Measurements from ENCODE around the gene ARID5A. TPM values are rescaled to one million over a fixed set of nuclear protein-coding genes. Genes with fewer than 3 reads are reported as not detected.
"Not testable (repeated sequence)": the region's sequence is repeated elsewhere in the genome, so short reads cannot be mapped to it uniquely, and the experiment has no call there.

Gene ARID5A
- 6.9 TPM for total RNA-seq
- long read RNA-seq, transcript ARID5A-201 (7 exons, 2,188 nt), result major isoform, 6 of 16 reads
- long read RNA-seq, partial matches to known transcripts, result 4 of 16 reads
- long read RNA-seq, other reads (novel, unspliced or antisense), result 4 of 16 reads

- peak; percentile 98 for DNase-seq
- intact Hi-C loops (cut with micrococcal nuclease), result no loop called here
- peak; percentile 78 for ATAC-seq
Observed at GRCh38 chr2:96536445-96537065, at the start of gene ARID5A. ARID5A (plus strand) TSS chr2:96536752; CDS start chr2:96536827, 75 bp downstream.

DNA sequence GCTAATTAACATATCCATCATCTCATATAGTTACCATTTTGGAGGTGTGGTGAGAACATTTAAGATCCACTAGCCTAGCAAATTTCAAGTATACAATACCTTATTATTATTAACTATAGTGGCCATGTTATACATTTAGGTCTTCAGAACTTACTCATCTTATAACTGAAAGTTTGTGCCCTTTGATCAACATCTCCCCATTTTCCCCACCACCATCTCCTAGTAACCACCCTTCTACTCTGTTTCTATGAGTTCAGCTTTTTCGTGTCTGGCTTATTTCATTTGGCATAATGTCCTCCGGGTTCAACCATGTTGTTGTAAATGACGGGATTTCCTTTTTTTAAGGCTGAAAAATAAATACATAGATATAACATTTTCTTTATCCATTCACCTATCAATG lies 47.3 kb upstream of the ARID5A start:
- ATAC-seq, result no peak
- intact Hi-C loops (cut with micrococcal nuclease), result no loop called here
- no peak for DNase-seq

DNA sequence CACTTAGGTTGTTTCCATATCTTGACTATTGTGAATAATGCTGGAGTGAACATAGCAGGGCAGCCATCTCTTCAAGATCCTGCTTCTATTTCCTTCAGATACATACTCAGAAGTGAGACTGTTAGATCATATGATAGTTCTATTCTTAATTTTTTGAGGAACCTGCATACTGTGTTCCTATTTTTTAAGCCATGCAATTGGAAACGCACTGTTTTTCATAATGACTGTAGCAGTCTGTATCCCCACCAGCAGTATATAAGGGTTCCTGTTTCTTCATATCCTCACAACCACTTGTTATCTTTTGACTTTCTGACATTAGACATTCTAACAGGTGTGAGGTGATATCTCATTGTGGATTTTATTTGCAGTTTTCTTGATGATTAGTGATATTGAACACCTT lies 46.9 kb upstream of the ARID5A start:
- intact Hi-C loops (cut with micrococcal nuclease), result no loop called here
- DNase-seq (no peak), ATAC-seq (peak; percentile 32)

GRCh38 chr2:96491860-96492497 lies 44.6 kb upstream of the ARID5A start:
- ATAC-seq (no peak), DNase-seq (no peak)
- intact Hi-C loops (cut with micrococcal nuclease), result no loop called here

DNA sequence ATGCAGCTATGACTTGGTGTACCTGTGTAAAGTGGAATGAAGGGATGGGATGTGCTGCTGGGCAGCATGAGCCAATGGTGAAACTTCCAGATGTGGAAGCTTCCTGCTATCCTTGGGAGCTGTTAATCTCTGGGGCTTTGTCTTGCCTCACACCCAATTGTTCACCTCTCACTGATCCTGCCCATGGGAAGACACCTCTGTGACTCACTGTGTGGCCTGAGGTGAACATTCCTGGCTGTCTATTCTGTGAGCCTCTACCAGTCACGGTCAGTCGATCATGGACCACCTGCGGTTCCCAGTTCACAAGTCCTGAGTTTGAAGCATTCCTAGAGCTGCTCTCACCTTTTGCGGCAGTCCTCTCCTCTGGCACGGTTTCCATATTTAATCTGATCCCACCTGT lies 43.5 kb upstream of the ARID5A start:
- no peak for ATAC-seq
- intact Hi-C loops (cut with micrococcal nuclease), result no loop called here
- no peak for DNase-seq

DNA sequence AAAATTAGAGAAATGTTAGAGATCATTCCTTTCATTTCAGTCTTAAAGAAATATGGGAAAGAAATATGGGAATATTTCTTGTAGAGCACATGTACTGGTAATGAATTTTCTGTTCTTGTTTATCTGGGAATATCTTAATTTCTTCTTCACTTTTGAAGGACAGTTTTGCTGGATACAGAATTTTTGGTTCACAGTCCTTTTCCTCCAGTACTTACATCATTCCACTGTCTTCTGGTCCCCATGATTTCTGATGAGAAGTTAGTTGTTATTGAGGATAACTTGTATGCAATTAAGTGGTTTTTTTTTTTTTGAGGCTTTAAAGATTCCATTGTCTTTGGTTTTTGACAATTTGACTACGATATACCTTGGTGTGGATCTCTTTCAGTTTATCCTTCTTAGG lies 42.4 kb upstream of the ARID5A start:
- intact Hi-C loops (cut with micrococcal nuclease), result no loop called here
- no peak for DNase-seq

GRCh38 chr2:96495982-96496629 lies 40.4 kb upstream of the ARID5A start:
- intact Hi-C loops (cut with micrococcal nuclease), result no loop called here
- ATAC-seq (no peak), DNase-seq (no peak)

More for the DNA sequence above, 42.4 kb upstream of the ARID5A start:
- no peak for ATAC-seq

- intact Hi-C loops (cut with micrococcal nuclease), result no loop called here
- DNase-seq, result no peak
- peak; percentile 66 for ATAC-seq
Observed at GRCh38 chr2:96498021-96498431, 38.5 kb upstream of the ARID5A start.

DNA sequence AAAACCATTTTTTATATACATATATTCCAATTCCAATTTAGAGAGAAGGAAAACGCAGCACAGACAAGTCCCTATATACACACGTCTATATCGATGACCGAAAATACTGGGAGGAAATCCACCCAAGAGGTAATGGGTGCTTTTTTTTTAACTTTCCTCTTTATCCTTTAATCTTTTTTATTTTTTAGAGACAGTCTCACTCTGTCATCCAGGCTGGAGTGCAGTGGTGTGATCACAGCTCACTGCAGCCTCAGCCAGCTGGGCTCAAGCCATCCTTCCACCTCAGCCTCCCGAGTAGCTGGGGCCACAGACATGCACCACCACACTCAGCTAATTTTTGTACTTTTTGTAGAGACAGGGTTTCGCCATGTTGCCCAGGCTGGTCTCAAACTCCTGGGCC lies 37.9 kb upstream of the ARID5A start:
- ATAC-seq; intact Hi-C loops (cut with micrococcal nuclease); DNase-seq: not testable (repeated sequence)

GRCh38 chr2:96499061-96499960 lies 37.2 kb upstream of the ARID5A start:
- intact Hi-C loops (cut with micrococcal nuclease), result no loop called here
- no peak for DNase-seq

DNA sequence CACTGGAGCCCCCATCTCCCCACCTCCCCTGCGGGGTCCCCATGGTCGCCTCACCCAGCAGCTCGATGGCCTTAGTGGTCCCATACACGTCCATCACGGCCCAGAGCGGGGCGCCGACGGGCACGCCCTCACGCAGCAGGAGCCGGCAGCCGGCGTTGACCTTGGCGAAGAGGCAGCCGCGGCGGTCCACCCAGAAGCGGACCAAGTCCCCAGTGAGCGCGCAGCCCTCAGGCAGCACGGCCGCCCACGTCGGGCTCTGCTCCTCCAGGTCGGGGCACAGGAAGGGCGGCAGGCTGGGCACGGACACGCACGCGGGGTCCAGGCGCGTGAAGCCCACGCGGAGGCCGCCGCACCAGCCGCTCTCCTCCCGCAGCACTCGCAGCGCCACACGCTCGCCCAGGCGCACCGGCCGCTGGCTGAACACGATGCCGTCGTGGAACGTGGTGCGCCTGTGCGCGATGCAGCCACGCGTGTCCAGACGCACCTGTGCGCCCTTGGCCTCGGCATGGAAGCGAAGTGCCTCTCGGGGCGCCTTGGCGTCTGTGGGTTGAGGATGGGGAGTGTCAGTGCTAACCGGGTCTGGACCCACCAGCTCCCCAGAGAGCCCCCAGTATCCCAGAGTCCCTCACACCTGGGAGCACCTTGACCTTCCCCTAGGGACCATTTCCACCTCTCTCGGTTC lies 36.0 kb upstream of the ARID5A start:
- ATAC-seq, result no peak
- intact Hi-C loops (cut with micrococcal nuclease), result no loop called here
- DNase-seq, result no peak

More at GRCh38 chr2:96499061-96499960, 37.2 kb upstream of the ARID5A start:
- no peak for ATAC-seq

DNA sequence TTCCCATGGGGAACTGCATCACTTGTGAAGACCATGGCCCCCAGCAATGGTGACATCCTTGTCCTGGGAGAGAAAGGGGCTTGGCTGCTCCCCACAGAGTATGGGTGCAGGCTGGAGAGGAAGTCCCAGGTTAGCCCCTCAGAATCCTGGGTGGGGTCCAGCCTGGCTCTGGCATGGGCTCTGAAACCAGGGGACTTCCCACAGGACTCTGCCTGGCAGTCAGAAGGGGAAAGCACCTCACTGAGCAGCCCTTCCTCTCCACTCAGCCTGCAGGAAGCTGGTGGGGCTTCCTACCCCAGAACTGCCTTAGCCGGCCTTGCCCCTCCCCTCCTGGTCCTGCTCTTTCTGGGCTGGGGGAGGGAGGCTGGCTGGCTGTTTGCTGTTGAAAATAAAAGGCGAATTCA lies 35.1 kb upstream of the ARID5A start:
- intact Hi-C loops (cut with micrococcal nuclease), result no loop called here
- DNase-seq (no peak), ATAC-seq (peak; percentile 10)

GRCh38 chr2:96501886-96502810 lies 34.4 kb upstream of the ARID5A start:
- DNase-seq, result no peak

GRCh38 chr2:96502891-96503636 lies 33.5 kb upstream of the ARID5A start:
- no peak for ATAC-seq
- DNase-seq, result no peak

More at GRCh38 chr2:96501886-96502810, 34.4 kb upstream of the ARID5A start:
- intact Hi-C loops (cut with micrococcal nuclease), result no loop called here
- no peak for ATAC-seq

GRCh38 chr2:96503637-96504243 lies 32.8 kb upstream of the ARID5A start:
- intact Hi-C loops (cut with micrococcal nuclease), result no loop called here
- DNase-seq (no peak), ATAC-seq (no peak)

More at GRCh38 chr2:96502891-96503636, 33.5 kb upstream of the ARID5A start:
- intact Hi-C loops (cut with micrococcal nuclease), result no loop called here

DNA sequence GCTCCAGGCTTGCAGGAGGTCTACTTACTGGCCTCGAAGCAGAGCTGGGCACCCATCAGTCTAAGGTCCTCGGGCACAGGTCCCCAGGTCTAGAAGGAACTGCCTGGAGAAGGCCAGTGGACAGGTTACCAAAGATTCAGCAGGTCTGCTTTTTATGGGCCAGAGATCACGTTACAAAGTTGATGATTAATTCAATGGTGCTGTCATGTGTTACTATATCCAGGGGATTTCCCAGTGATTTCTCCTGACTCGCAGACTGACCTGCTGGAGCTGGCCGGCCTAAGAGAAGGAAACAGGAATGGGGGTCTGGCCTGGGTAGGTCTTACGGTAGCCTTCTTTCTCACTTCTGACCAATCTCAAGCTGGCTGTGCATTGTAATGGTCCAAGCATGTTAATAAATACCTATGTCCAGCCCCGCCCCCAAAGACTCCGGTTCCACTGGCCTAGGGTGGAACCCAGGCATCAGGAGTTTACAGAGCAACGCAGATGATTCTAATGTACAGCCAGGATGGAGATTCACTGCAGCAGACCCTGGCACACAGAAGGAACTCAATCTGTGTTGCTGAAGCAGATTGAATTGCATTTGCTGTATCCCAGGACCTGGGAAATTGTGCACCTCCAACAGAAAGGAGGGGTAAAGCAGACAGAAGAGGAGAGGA lies 31.2 kb upstream of the ARID5A start, which contains the start of gene NEURL3:
NEURL3 (minus strand) TSS at position 127 of the 659 bp plus-strand sequence; CDS start at position 56, 71 bp downstream.
- intact Hi-C loops (cut with micrococcal nuclease), result loop anchor here (5.0 kb wide), 1 partner anchor 98 kb away; no protein-coding TSS in a partner anchor
- ATAC-seq (no peak), DNase-seq (no peak)

Data from left ventricle myocardium superior (tissue), 1 donor.